Keratinocyte (primary cell): ENCODE data around the gene IFT122.

ENCODE experiments used
- EZH2 ChIP-seq: IDR thresholded peaks from one replicate; pipeline ENCODE4 v1.6.1; 2012; ENCODE audit warnings: inconsistent platforms, mild to moderate bottlenecking, low read length, moderate library complexity
- TF ChIP-seq, protein P1 (sequence below), 3 experiments: IDR thresholded peaks in 1 of 3; conservative IDR thresholded peaks in 1 of 3; optimal IDR thresholded peaks in 1 of 3; 2 replicates in 2 of 3; 3 replicates in 1 of 3; pipeline versions ENCODE3 to v1.5.1; 2011; ENCODE audit warnings: low read length in 3 of 3, mild to moderate bottlenecking in 3 of 3, moderate library complexity in 2 of 3, control low read depth in 1 of 3, inconsistent platforms in 1 of 3; ENCODE audit not compliant: insufficient read depth in 2 of 3; ENCODE audit errors: extremely low read depth in 1 of 3

GRCh38 chr3:129500334-129500658, 60.3 kb downstream of the IFT122 start:
- TF ChIP-seq, protein P1, sequence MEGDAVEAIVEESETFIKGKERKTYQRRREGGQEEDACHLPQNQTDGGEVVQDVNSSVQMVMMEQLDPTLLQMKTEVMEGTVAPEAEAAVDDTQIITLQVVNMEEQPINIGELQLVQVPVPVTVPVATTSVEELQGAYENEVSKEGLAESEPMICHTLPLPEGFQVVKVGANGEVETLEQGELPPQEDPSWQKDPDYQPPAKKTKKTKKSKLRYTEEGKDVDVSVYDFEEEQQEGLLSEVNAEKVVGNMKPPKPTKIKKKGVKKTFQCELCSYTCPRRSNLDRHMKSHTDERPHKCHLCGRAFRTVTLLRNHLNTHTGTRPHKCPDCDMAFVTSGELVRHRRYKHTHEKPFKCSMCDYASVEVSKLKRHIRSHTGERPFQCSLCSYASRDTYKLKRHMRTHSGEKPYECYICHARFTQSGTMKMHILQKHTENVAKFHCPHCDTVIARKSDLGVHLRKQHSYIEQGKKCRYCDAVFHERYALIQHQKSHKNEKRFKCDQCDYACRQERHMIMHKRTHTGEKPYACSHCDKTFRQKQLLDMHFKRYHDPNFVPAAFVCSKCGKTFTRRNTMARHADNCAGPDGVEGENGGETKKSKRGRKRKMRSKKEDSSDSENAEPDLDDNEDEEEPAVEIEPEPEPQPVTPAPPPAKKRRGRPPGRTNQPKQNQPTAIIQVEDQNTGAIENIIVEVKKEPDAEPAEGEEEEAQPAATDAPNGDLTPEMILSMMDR (optimal IDR thresholded peaks at IDR 0.05 in 1 of 3, IDR thresholded peaks at IDR 0.05 in 1 of 3, conservative IDR thresholded peaks at IDR 0.05 in 1 of 3; ENCODE audit: extremely low read depth in 1 of 3, insufficient read depth in 2 of 3, low read length in 3 of 3): no peak
- TF ChIP-seq EZH2: no peak
